ACC112 (cell line): ENCODE results near the gene UFSP1.

Source experiments
- H2AFZ ChIP-seq: fragments of 200-600 bp; sonication (generic); one replicate; pipeline ENCODE4 v1.6.0; 2017; ENCODE audit warnings: antibody characterized with exemption, low read length; ENCODE audit not compliant: unreplicated experiment
- H3K27ac ChIP-seq: fragments of 200-600 bp; sonication (generic); 2 replicates; pipeline ENCODE4 v1.5.1; 2014; ENCODE audit warnings: low read depth, mild to moderate bottlenecking, antibody characterized with exemption, low read length, moderate library complexity
- H3K27me3 ChIP-seq: fragments of 200-600 bp; sonication (generic); 2 replicates; pipeline ENCODE4 v1.6.1; 2014; ENCODE audit warnings: mild to moderate bottlenecking, antibody characterized with exemption, low read length, moderate library complexity, mixed read lengths; ENCODE audit not compliant: insufficient read depth
- H3K36me3 ChIP-seq: fragments of 200-600 bp; sonication (generic); 2 replicates; pipeline ENCODE4 v1.6.1; 2016; ENCODE audit warnings: mild to moderate bottlenecking, antibody characterized with exemption, low read length, moderate library complexity, mixed read lengths; ENCODE audit not compliant: insufficient read depth
- H3K4me1 ChIP-seq: fragments of 200-600 bp; sonication (generic); one replicate; pipeline ENCODE4 v1.6.1; 2016; ENCODE audit warnings: low read length, mixed read lengths; ENCODE audit not compliant: insufficient read depth, unreplicated experiment, control insufficient read depth
- H3K4me3 ChIP-seq: fragments of 200-600 bp; sonication (generic); 2 replicates; pipeline ENCODE4 v1.5.1; 2014; ENCODE audit warnings: mild to moderate bottlenecking, low read depth, low read length
- H3K79me2 ChIP-seq: fragments of 200-600 bp; sonication (generic); one replicate; pipeline ENCODE4 v1.6.0; 2016; ENCODE audit warnings: low read length; ENCODE audit not compliant: control insufficient read depth, unreplicated experiment, insufficient read depth

Gene UFSP1

GRCh38 chr7:100888291-100888987, 1.1 kb downstream of the UFSP1 start:
- Histone ChIP-seq H3K4me3 (peak overlapping the region; percentile 84), H3K27ac (no peak overlapping the region), H3K4me1 (peaks cover 22% of the 10 kb centered on the region), H2AFZ (no peak overlapping the region), H3K36me3 (peaks cover 30% of the 10 kb centered on the region; the same call in 1 of the 2 replicates), H3K79me2 (peaks cover 24% of the 10 kb centered on the region), H3K27me3 (no peaks in the 10 kb centered on the region)

DNA sequence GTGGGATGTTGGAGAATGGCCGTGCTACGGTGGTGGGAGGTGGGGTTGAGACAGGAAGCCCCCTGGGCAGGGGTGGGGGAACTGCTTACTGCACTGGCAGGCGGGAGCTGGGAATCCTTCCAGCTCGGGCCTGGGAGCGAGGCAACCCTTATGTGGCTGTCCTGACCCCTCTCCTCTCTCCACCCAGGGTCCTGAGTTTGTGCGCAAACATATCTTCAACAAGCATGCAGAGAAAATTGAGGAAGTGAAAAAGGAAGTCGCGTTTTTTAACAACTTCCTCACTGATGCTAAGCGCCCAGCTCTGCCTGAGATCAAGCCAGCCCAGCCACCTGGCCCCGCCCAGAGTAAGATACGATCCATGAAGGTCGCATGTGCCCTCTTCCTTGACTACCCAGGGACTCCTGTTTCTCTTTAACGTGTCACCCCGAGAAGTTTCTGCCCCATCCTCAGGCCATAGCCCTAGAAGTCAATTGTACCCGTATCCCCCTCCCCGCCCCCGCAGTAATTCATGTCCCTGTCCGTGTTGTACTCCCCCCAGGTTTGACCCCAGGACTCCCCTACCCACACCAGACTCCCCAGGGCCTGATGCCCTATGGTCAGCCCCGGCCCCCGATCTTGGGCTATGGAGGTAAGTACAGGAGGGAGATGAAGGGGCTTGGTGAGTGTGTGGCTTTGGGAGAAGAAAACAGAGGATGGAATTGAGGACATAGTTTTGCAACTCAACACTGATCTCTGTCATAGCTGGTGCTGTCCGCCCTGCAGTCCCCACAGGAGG, 1.8 kb downstream of the UFSP1 start:
- Histone ChIP-seq H3K4me3 (peak overlapping the region; percentile 84), H3K79me2 (peaks cover 29% of the 10 kb centered on the region), H3K27ac (no peak overlapping the region), H3K4me1 (peaks cover 22% of the 10 kb centered on the region), H3K27me3 (no peaks in the 10 kb centered on the region), H3K36me3 (peaks cover 36% of the 10 kb centered on the region; the same call in 1 of the 2 replicates), H2AFZ (no peak overlapping the region)

DNA sequence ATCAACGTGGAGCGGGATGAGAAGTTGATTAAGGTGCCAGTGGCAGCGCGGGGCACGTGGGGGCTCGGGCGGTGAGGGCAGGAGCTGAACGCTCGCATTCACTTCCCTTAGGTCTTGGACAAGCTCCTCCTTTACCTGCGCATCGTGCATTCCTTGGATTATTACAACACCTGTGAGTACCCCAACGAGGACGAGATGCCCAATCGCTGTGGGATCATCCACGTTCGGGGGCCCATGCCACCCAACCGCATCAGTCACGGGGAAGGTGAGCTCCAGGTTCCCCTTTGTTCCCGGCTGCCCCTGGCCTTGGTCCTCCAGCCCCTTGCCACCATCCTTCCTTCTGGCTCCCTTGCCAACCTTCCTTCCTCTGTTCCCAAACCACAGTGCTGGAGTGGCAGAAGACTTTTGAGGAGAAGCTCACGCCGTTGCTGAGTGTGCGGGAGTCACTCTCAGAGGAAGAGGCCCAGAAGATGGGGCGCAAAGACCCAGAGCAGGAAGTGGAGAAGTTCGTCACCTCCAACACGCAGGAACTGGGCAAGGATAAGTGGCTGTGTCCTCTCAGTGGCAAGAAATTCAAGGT, 2.5 kb downstream of the UFSP1 start:
- H3K36me3 ChIP-seq = peaks cover 37% of the 10 kb centered on the region; the same call in 1 of the 2 replicates
- H3K27ac ChIP-seq = no peak overlapping the region
- H3K4me3 ChIP-seq = no peak overlapping the region
- H3K27me3 ChIP-seq = no peaks in the 10 kb centered on the region
- peaks cover 32% of the 10 kb centered on the region for H3K79me2 ChIP-seq
- H3K4me1 ChIP-seq = peaks cover 22% of the 10 kb centered on the region
- H2AFZ ChIP-seq = no peak overlapping the region

DNA sequence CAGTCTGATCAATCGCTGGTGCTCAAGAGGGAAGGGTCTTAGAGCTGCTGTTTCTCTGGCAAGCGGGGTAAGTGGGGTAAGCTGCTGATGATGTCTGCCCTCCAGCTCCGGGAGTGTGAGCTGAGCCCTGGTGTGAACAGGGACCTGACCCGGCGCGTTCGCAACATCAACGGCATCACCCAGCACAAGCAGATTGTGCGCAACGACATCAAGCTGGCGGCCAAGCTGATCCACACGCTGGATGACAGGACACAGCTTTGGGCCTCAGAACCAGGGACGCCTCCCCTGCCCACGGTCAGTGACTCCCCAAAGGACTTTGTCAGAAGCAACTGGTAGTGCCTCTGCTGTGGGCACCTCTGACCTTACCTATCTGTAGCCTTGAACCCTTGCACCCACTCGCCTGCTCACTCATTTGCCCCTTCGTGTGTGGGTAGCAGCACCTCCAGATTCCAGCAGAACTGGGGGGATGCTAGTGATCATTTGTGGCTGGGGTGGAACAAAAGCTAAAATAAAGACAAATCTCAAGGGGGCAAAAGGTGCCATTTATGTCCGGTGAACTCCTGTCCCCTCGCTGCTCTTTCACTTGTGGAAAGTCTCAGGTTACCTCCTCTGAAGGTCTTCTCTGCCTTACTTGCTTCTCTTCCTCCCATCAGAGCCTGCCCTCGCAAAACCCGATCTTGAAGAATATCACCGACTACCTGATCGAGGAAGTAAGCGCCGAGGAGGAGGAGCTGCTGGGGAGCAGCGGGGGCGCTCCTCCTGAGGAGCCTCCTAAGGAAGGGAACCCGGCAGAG, 3.2 kb downstream of the UFSP1 start:
- Histone ChIP-seq H3K4me1 (peaks cover 19% of the 10 kb centered on the region), H3K79me2 (peaks cover 39% of the 10 kb centered on the region), H3K4me3 (no peak overlapping the region), H3K36me3 (peaks cover 44% of the 10 kb centered on the region; the same call in 1 of the 2 replicates), H3K27ac (no peak overlapping the region), H3K27me3 (no peaks in the 10 kb centered on the region), H2AFZ (no peak overlapping the region)

DNA sequence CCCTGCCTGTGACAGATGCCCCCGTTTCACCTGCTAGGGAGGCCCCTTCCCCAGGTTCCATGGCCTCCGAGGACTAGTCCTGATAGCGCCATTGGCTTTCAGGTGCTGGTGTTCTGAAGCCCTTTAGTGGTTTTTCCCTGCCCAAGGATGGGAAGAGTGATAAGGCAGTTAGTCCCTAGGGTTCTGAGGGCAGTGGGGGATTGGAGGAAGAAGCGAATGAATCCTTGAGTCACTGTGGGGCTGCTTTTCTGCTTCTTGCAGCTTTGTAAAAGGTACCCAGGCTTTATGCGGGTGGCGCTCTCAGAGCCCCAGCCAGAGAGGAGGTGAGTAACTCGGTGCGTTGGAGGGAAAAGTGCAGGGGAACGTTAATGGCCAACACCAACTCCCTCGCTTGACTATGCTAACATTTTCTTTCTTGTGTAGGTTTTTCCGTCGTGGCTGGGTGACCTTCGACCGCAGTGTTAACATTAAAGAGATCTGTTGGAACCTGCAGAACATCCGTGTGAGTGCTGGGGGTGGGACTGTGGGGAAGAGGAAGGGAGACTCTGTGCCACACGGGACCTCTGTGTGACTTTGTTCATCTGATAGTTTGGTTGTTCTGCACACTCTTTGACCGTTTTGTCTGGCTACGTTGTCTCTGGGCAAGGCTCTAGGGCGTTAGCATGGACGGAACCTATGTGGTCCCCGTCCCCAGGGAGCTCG, 3.9 kb downstream of the UFSP1 start:
- Histone ChIP-seq H3K4me3 (no peak overlapping the region), H3K4me1 (peaks cover 12% of the 10 kb centered on the region), H3K36me3 (peaks cover 46% of the 10 kb centered on the region; the same call in 1 of the 2 replicates), H3K27ac (no peak overlapping the region), H3K79me2 (peaks cover 45% of the 10 kb centered on the region), H2AFZ (no peak overlapping the region), H3K27me3 (no peaks in the 10 kb centered on the region)

GRCh38 chr7:100884736-100885439, 4.6 kb downstream of the UFSP1 start:
- H3K27me3 ChIP-seq = no peaks in the 10 kb centered on the region
- no peak overlapping the region for H3K27ac ChIP-seq
- peaks cover 51% of the 10 kb centered on the region for H3K79me2 ChIP-seq
- peaks cover 12% of the 10 kb centered on the region for H3K4me1 ChIP-seq
- no peak overlapping the region for H3K4me3 ChIP-seq
- H2AFZ ChIP-seq = no peak overlapping the region
- peaks cover 48% of the 10 kb centered on the region; the same call in 1 of the 2 replicates for H3K36me3 ChIP-seq

- Histone ChIP-seq H3K4me3 (no peak overlapping the region), H3K27me3 (no peaks in the 10 kb centered on the region), H2AFZ (no peak overlapping the region), H3K36me3 (peaks cover 59% of the 10 kb centered on the region), H3K79me2 (peaks cover 57% of the 10 kb centered on the region), H3K4me1 (peaks cover 10% of the 10 kb centered on the region), H3K27ac (no peak overlapping the region)
These were observed 6.6 kb downstream of the UFSP1 start for GRCh38 chr7:100882785-100883526.

DNA sequence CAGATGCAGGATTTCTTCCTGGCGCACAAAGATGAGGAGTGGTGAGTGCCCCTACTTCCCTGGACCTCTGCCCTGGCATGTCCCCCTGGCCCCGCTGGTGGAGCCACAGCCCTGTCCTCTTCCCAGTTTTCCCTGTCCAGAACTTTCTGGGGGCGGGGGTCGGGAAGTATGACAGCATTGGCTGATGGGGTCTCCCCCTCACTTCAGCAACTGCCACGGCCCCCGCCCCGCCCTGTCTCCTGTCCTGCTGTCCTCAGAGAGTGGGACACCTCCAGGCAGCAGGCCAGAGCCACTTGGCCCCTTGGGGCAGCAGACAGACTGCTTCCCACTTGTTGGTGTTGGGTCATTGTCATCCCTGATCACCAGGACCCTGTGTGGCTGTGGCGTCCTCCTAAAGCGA, 7.3 kb downstream of the UFSP1 start:
- Histone ChIP-seq H3K4me3 (no peak overlapping the region), H2AFZ (no peak overlapping the region), H3K27ac (no peak overlapping the region), H3K4me1 (peaks cover 11% of the 10 kb centered on the region), H3K27me3 (no peaks in the 10 kb centered on the region), H3K79me2 (peaks cover 63% of the 10 kb centered on the region), H3K36me3 (peaks cover 64% of the 10 kb centered on the region)

GRCh38 chr7:100881136-100881535, 8.4 kb downstream of the UFSP1 start:
- Histone ChIP-seq H3K79me2 (peaks cover 73% of the 10 kb centered on the region), H2AFZ (no peak overlapping the region), H3K36me3 (peaks cover 61% of the 10 kb centered on the region), H3K27me3 (no peaks in the 10 kb centered on the region), H3K27ac (no peak overlapping the region), H3K4me1 (peaks cover 18% of the 10 kb centered on the region), H3K4me3 (no peak overlapping the region)
